Right atrium auricular region (tissue), 2 donors: Measurements from ENCODE around the gene BTN2A1. TPM values are rescaled to one million over a fixed set of nuclear protein-coding genes. Genes with fewer than 3 reads are reported as not detected.

Experiments
- DNase-seq: peaks from one replicate; pipeline ENCODE4 v3.0.0-alpha.2; 2019; ENCODE audit warnings: low spot score
- H3K27ac ChIP-seq, 2 donors: fragments of 200-600 bp; sonication (generic); 1 replicate in 1 of 2; 2 replicates in 1 of 2; pipeline ENCODE4 v1.5.1; 2016 to 2019
- H3K27me3 ChIP-seq, 2 donors: fragments of 200-600 bp; sonication (generic); one replicate each; pipeline versions ENCODE4 v1.5.1 to v1.6.0; 2017 to 2019
- H3K36me3 ChIP-seq: fragments of 200-600 bp; sonication (generic); one replicate; pipeline ENCODE4 v1.5.1; 2016
- H3K4me1 ChIP-seq, 2 donors: fragments of 200-600 bp; sonication (generic); one replicate each; pipeline versions ENCODE4 v1.5.1 to v1.6.0; 2017 to 2019
- H3K4me3 ChIP-seq, 2 donors: fragments of 200-600 bp; sonication (generic); 1 replicate in 1 of 2; 2 replicates in 1 of 2; pipeline ENCODE4 v1.5.1; 2017 to 2019; ENCODE audit warnings: mild to moderate bottlenecking in 1 of 2, moderate library complexity in 1 of 2
- H3K9me3 ChIP-seq, 2 donors: fragments of 200-600 bp; sonication (generic); one replicate each; pipeline ENCODE4 v1.5.1; 2019
- CTCF ChIP-seq, 2 donors: fragments of 200-600 bp; sonication (generic); IDR thresholded peaks; one replicate each; pipeline ENCODE4 v1.5.1; 2019; ENCODE audit warnings: antibody characterized with exemption in 2 of 2
- total RNA-seq, 2 donors: library from RNA; depleted of rRNA; stranded (reverse); fragments of >200 nt; gene quantifications; one replicate each; pipeline ENCODE4 v1.1.0, GENCODE V29; 2016

BTN2A1 gene
- total RNA-seq, 2 donors from 2014 or later = 7.6 to 13.9 TPM

DNA sequence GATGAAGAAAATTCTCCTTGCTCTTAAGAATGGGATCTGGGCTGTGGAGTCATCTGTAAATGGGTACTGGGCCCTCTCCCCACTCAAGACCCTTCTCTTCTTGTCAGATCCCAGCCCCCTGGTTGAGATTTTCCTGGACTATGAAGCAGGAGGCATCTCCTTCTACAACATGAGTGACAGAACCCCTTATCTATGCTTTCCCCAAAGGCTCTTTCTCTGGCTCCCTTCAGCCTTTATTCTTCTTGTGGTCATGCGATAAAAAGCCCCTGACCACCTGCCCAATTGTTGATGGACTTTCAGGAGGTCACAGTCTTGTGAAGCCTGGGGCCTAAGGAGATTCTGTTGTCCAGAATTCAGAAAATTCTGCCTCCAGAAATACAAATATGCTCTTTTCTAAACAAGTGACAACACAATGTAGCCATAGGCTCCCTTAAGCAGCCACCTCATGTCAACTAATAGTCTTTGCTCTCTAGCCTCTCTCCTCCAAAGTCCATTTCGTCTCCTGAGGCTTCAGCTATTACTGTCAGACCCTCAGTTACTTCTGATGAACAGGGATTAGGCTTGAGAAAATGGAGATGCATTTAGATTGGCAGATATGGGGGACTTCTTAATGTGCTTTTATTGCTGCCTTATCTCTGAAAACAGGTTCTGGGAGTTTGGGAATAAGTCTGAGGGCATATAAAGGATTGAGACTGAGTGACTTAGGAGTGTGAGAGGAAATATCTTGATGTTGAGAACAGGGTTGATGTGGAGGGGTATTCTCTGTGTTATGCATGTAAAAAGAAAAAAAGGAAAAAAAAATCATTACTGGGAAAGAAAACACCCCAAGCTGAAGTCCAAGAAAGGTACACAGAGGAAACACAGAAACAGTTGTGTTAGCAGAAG lies 20.6 kb downstream of the BTN2A1 start:
- no peaks in the 10 kb centered on the region for H3K36me3 ChIP-seq
- no peak overlapping the region for H3K27ac ChIP-seq
- H3K4me1 ChIP-seq = peaks cover 0 to 11% of the 10 kb centered on the region in 2 donors
- H3K9me3 ChIP-seq = no peaks in the 10 kb centered on the region
- no peak for DNase-seq
- TF ChIP-seq CTCF (IDR thresholded peaks at IDR 0.05) = no peak
- no peaks in the 10 kb centered on the region for H3K27me3 ChIP-seq
- H3K4me3 ChIP-seq = no peak overlapping the region

GRCh38 chr6:26478985-26479278 lies 21.2 kb downstream of the BTN2A1 start:
- H3K27ac ChIP-seq = no peak overlapping the region
- no peak for TF ChIP-seq CTCF (IDR thresholded peaks at IDR 0.05)
- peaks cover 0 to 11% of the 10 kb centered on the region in 2 donors for H3K4me1 ChIP-seq

GRCh38 chr6:26482338-26482737 lies 24.6 kb downstream of the BTN2A1 start:
- TF ChIP-seq CTCF (IDR thresholded peaks at IDR 0.05) = no peak

More at GRCh38 chr6:26478985-26479278, 21.2 kb downstream of the BTN2A1 start:
- Histone ChIP-seq H3K4me3 (no peak overlapping the region), H3K9me3 (no peaks in the 10 kb centered on the region), H3K27me3 (no peaks in the 10 kb centered on the region), H3K36me3 (no peaks in the 10 kb centered on the region)
- DNase-seq = no peak

GRCh38 chr6:26483727-26484126 lies 26.0 kb downstream of the BTN2A1 start:
- Histone ChIP-seq H3K4me1 (no peaks in the 10 kb centered on the region), H3K27ac (no peak overlapping the region), H3K27me3 (no peaks in the 10 kb centered on the region), H3K36me3 (no peaks in the 10 kb centered on the region), H3K4me3 (no peak overlapping the region), H3K9me3 (no peaks in the 10 kb centered on the region)
- TF ChIP-seq CTCF (IDR thresholded peaks at IDR 0.05) = no peak
- DNase-seq = no peak

More at GRCh38 chr6:26482338-26482737, 24.6 kb downstream of the BTN2A1 start:
- H3K4me1 ChIP-seq = no peaks in the 10 kb centered on the region
- H3K27ac ChIP-seq = no peak overlapping the region
- no peaks in the 10 kb centered on the region for H3K36me3 ChIP-seq
- H3K4me3 ChIP-seq = no peak overlapping the region
- no peak for DNase-seq
- no peaks in the 10 kb centered on the region for H3K27me3 ChIP-seq
- H3K9me3 ChIP-seq = no peaks in the 10 kb centered on the region

DNA sequence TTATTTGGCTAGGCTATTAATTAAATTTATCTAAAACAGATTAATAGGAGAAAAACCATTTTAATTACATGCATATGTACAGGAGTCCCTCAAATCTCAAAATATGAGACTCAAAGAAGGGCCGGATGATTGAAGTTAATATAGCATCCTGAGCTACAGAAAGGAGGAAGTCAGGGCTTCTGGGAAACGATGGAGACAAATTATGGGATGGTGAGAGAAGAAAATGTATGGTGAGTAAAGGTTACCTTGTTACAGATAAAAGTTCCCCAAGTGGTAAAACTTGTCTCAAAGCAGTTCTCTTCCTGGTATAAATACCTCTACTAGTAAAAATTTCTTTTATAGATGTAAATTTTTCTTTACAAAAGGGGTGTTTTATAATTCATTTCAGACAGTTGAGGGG lies 26.4 kb downstream of the BTN2A1 start:
- no peak for DNase-seq
- no peak for TF ChIP-seq CTCF (IDR thresholded peaks at IDR 0.05)
- Histone ChIP-seq H3K4me3 (no peak overlapping the region), H3K36me3 (no peaks in the 10 kb centered on the region), H3K9me3 (no peaks in the 10 kb centered on the region), H3K27me3 (no peaks in the 10 kb centered on the region), H3K4me1 (no peaks in the 10 kb centered on the region), H3K27ac (no peak overlapping the region)
